A549 (cell line): ENCODE results near the gene MYOM1. TPM values are rescaled to one million over a fixed set of nuclear protein-coding genes. Genes with fewer than 3 reads are reported as not detected.
"Not testable (repeated sequence)": the region's sequence is repeated elsewhere in the genome, so short reads cannot be mapped to it uniquely, and the experiment has no call there.

ENCODE experiments used
- ATAC-seq, 2 experiments: fragments of 200-7000 bp in 1 of 2; fragments of >200 bp in 1 of 2; cut with Nextera tagmentation in 1 of 2; cut with Tn5 transposase in 1 of 2; 3 replicates each; pipeline versions ENCODE4 v1.8.0 to v1.9.1; 2018 to 2020; ENCODE audit warnings: mild to moderate bottlenecking in 1 of 2, moderate library complexity in 1 of 2
- CTCF ChIA-PET: fragments of 300-600 bp; sonication (Branson Sonifier 250); formaldehyde crosslinking; extraction: SDS; loops from one replicate; lab custom pipeline; 2021; ENCODE audit warnings: antibody characterized with exemption, inconsistent platforms; lab: Yijun Ruan, JAX
- POLR2A ChIA-PET: fragments of 350-600 bp; formaldehyde crosslinking; extraction: SDS; loops from one replicate; lab custom pipeline; 2021; ENCODE audit warnings: antibody characterized with exemption, inconsistent platforms; lab: Yijun Ruan, JAX
- DNase-seq, 2 experiments: peaks; one replicate each; pipeline versions ENCODE4 v3.0.0 to v3.0.0-alpha.2; 2011 to 2016; ENCODE audit warnings: low read depth in 1 of 2, low spot score in 1 of 2
- FAIRE-seq: peaks from 2 replicates; lab custom pipeline; 2011; peaks lifted over from hg19 to GRCh38; lab: Jason Lieb, UNC
- H3K27ac ChIP-seq, 2 experiments: fragments of >200 bp; sonication (Bioruptor Twin); formaldehyde crosslinking; 3 replicates each; pipeline ENCODE4 v1.5.1; 2016 to 2017
- H3K4me1 ChIP-seq: fragments of >200 bp; sonication (Bioruptor Twin); formaldehyde crosslinking; 3 replicates; pipeline ENCODE4 v1.6.1; 2016
- H3K4me2 ChIP-seq: fragments of >200 bp; sonication (Bioruptor Twin); formaldehyde crosslinking; 3 replicates; pipeline ENCODE4 v1.6.1; 2016
- H3K4me3 ChIP-seq: fragments of >200 bp; sonication (Bioruptor Twin); formaldehyde crosslinking; 3 replicates; pipeline ENCODE4 v1.5.1; 2016
- H3K9me3 ChIP-seq: fragments of >200 bp; sonication (Bioruptor Twin); formaldehyde crosslinking; 3 replicates; pipeline ENCODE4 v1.6.1; 2016
- ELK1 ChIP-seq: fragments of 150-350 bp; IDR thresholded peaks from 2 replicates; pipeline ENCODE4 v1.6.1; 2014; ENCODE audit warnings: low read depth, mild to moderate bottlenecking, low read length
- EP300 ChIP-seq, 2 experiments: fragments of >200 bp; sonication (Bioruptor Twin); formaldehyde crosslinking; IDR thresholded peaks; 2 replicates in 1 of 2; 3 replicates in 1 of 2; pipeline ENCODE4 v1.6.1; 2016 to 2017
- ESRRA ChIP-seq: fragments of 150-350 bp; IDR thresholded peaks from 2 replicates; pipeline ENCODE4 v1.6.1; 2014; ENCODE audit warnings: mild to moderate bottlenecking, low read length, borderline replicate concordance
- FOSB ChIP-seq: fragments of 250-450 bp; sonication (Bioruptor Pico); IDR thresholded peaks from 2 replicates; pipeline ENCODE4 v1.5.0; 2020; ENCODE audit warnings: mild to moderate bottlenecking, moderate library complexity
- FOSL2 ChIP-seq, 2 experiments: fragments of 450-650 bp in 1 of 2; fragments of >200 bp in 1 of 2; sonication (Bioruptor Twin) in 1 of 2; formaldehyde crosslinking; IDR thresholded peaks; 2 replicates each; pipeline versions ENCODE4 v1.5.0 to v1.6.1; 2016 to 2020; ENCODE audit warnings: mild to moderate bottlenecking in 1 of 2, moderate library complexity in 1 of 2
- GATA3 ChIP-seq: IDR thresholded peaks from 2 replicates; pipeline ENCODE4 v1.6.1; 2012; ENCODE audit warnings: borderline replicate concordance
- JUN ChIP-seq, 2 experiments: fragments of >200 bp; sonication (Bioruptor Twin); formaldehyde crosslinking; IDR thresholded peaks; 2 replicates in 1 of 2; 3 replicates in 1 of 2; pipeline ENCODE4 v1.6.1; 2016 to 2017
- JUNB ChIP-seq: fragments of >200 bp; sonication (Bioruptor Twin); formaldehyde crosslinking; IDR thresholded peaks from 2 replicates; pipeline ENCODE4 v1.6.1; 2016
- KDM1A ChIP-seq: fragments of 200-600 bp; sonication (generic); IDR thresholded peaks from 2 replicates; pipeline ENCODE4 v1.6.1; 2016; ENCODE audit warnings: low read depth, mild to moderate bottlenecking
- MAX ChIP-seq: IDR thresholded peaks from 2 replicates; pipeline ENCODE4 v1.6.1; 2012
- NFE2L2 ChIP-seq: fragments of 150-350 bp; conservative IDR thresholded peaks from 2 replicates; pipeline ENCODE4 v1.6.1; 2014; ENCODE audit warnings: low read length
- NR3C1 ChIP-seq: fragments of >200 bp; sonication (Bioruptor Twin); formaldehyde crosslinking; IDR thresholded peaks from 3 replicates; pipeline ENCODE4 v1.6.1; 2017
- RAD21 ChIP-seq, 2 experiments: fragments of >200 bp in 1 of 2; sonication (Bioruptor Twin) in 1 of 2; formaldehyde crosslinking in 1 of 2; IDR thresholded peaks in 1 of 2; conservative IDR thresholded peaks in 1 of 2; 2 replicates in 1 of 2; 3 replicates in 1 of 2; pipeline ENCODE4 v1.6.1; 2012 to 2018; ENCODE audit warnings: inconsistent platforms in 1 of 2
- RFX5 ChIP-seq: fragments of 450-650 bp; IDR thresholded peaks from 2 replicates; pipeline ENCODE4 v1.7.1; 2014; ENCODE audit warnings: antibody characterized with exemption, mild to moderate bottlenecking, moderate library complexity
- TFCP2L1 ChIP-seq: fragments of 250-450 bp; sonication (Bioruptor Pico); IDR thresholded peaks from 2 replicates; pipeline ENCODE4 v1.5.0; 2021; ENCODE audit warnings: mild to moderate bottlenecking
- ZNF302 ChIP-seq: fragments of 250-450 bp; sonication (Bioruptor Pico); IDR thresholded peaks from 2 replicates; pipeline ENCODE4 v1.9.0; 2021; ENCODE audit warnings: inconsistent platforms, mild to moderate bottlenecking, moderate library complexity
- WGBS: methylation state at CpG from one replicate; pipeline ENCODE4 v1.1.6; 2017; ENCODE audit errors: missing lambda C conversion rate; 5-methylcytosine and 5-hydroxymethylcytosine counted together
- polyA plus RNA-seq, 4 experiments: library from polyadenylated mRNA; depleted of rRNA in 3 of 4; stranded (reverse); fragments of >200 nt; fragmentation: RNase III in 1 of 4; extraction: RNeasy Plus Mini Kit Qiagen cat#74134 plus additional on column Dnase treatment in 1 of 4; gene quantifications; 2 replicates in 3 of 4; 3 replicates in 1 of 4; pipeline ENCODE4 v1.2.3, GENCODE V29; 2011 to 2017
- small RNA-seq, 6 experiments: library from RNA; depleted of rRNA; stranded (forward); fragments of <200 nt; gene quantifications; one replicate each; pipeline ENCODE3, GENCODE V24; 2012

Gene MYOM1
- polyA plus RNA-seq, 2 of the 4 experiments (the other 2 are of a cell fraction), result 0.18 to 0.30 TPM

GRCh38 chr18:3025544-3025943 is 194.2 kb downstream of the MYOM1 start:
- H3K4me2 ChIP-seq, result no peak overlapping the region
- no peak overlapping the region for H3K27ac ChIP-seq
- no peak overlapping the region for H3K4me3 ChIP-seq
- H3K4me1 ChIP-seq, result peaks cover 7% of the 10 kb centered on the region
- no peaks in the 10 kb centered on the region for H3K9me3 ChIP-seq
- POLR2A ChIA-PET, result no interaction called here
- TF ChIP-seq ELK1 (no peak), RAD21 (conservative IDR thresholded peaks at IDR 0.05 in 1 of 2, IDR thresholded peaks at IDR 0.05 in 1 of 2) (no peak), FOSB (CRISPR knock-in tag) (no peak), JUNB (no peak), ZNF302 (CRISPR knock-in tag) (no peak), GATA3 (no peak), ESRRA (no peak), EP300 (IDR thresholded peaks at IDR 0.05) (no peak), KDM1A (no peak), NR3C1 (no peak), TFCP2L1 (CRISPR knock-in tag) (no peak), MAX (no peak), RFX5 (no peak), NFE2L2 (no peak), JUN (IDR thresholded peaks at IDR 0.05) (no peak), FOSL2 (IDR thresholded peaks at IDR 0.05) (no peak), FOSL2 (CRISPR knock-in tag; IDR thresholded peaks at IDR 0.05) (no peak)
- 80% methylated on average over 2 of the region's 2 CpGs for WGBS
- no peak for DNase-seq
- no peak for FAIRE-seq
- CTCF ChIA-PET, result interaction anchor here (0.7 kb wide), 1 partner anchor 104 kb away, joined by 3 read pairs; no protein-coding TSS in a partner anchor
- ATAC-seq, result no peak

- POLR2A ChIA-PET, H3K27ac ChIP-seq, H3K4me1 ChIP-seq, H3K4me2 ChIP-seq, DNase-seq, FAIRE-seq, H3K4me3 ChIP-seq, H3K9me3 ChIP-seq, ATAC-seq: not testable (repeated sequence)
- WGBS, result 90% methylated on average over 5 of the region's 5 CpGs
- CTCF ChIA-PET, result interaction anchor here (1.0 kb wide), 1 partner anchor 22 kb away, joined by 3 read pairs; no protein-coding TSS in a partner anchor
Measured at GRCh38 chr18:3023603-3024002, 196.2 kb downstream of the MYOM1 start.

Small RNAs within 50 kb of the gene (small RNA-seq; reads per million reads assigned to genes)
- 0 to 0.04 (median 0) reads per million in 6 experiments for gene RF00156
- 0 to 0.26 (median 0) reads per million in 6 experiments for gene RNU7-25P

Other genes starting within 250 kb of the MYOM1 start
- gene LPIN2, start 206.8 kb downstream of the MYOM1 start, polyA plus RNA-seq (2011; rRNA removed), result 21.1 and 23.7 TPM in 2 replicates
- 12.5 to 14.0 TPM (median 12.9 TPM) in 3 replicates for gene LPIN2, start 206.8 kb downstream of the MYOM1 start, polyA plus RNA-seq (2017; fragmentation: RNase III; extraction: RNeasy Plus Mini Kit Qiagen cat#74134 plus additional on column Dnase treatment)
- 446 and 510 TPM in 2 replicates for gene MYL12A, start 27.8 kb upstream of the MYOM1 start, polyA plus RNA-seq (2011; rRNA removed)
- 514 to 544 TPM (median 539 TPM) in 3 replicates for gene MYL12A, start 27.8 kb upstream of the MYOM1 start, polyA plus RNA-seq (2017; fragmentation: RNase III; extraction: RNeasy Plus Mini Kit Qiagen cat#74134 plus additional on column Dnase treatment)
- 484 and 498 TPM in 2 replicates for gene MYL12B, start 42.2 kb upstream of the MYOM1 start, polyA plus RNA-seq (2011; rRNA removed)
- gene MYL12B, start 42.2 kb upstream of the MYOM1 start, polyA plus RNA-seq (2017; fragmentation: RNase III; extraction: RNeasy Plus Mini Kit Qiagen cat#74134 plus additional on column Dnase treatment), result 419 to 437 TPM (median 426 TPM) in 3 replicates
- gene TGIF1, start 230.2 kb upstream of the MYOM1 start, polyA plus RNA-seq (2011; rRNA removed), result 174 and 196 TPM in 2 replicates
- gene TGIF1, start 230.2 kb upstream of the MYOM1 start, polyA plus RNA-seq (2017; fragmentation: RNase III; extraction: RNeasy Plus Mini Kit Qiagen cat#74134 plus additional on column Dnase treatment), result 132 to 160 TPM (median 159 TPM) in 3 replicates